OCI-LY7 (cell line): ENCODE measurements around the gene RFX3. TPM values are rescaled to one million over a fixed set of nuclear protein-coding genes. Genes with fewer than 3 reads are reported as not detected.

Experiments
- BruUV-seq: library from RNA; stranded (reverse); fragments of 400-500 nt; replicated peaks from 2 replicates; lab custom pipeline; 2021; lab: Mats Ljungman, UMichigan
- CTCF ChIA-PET: fragments of 300-600 bp; sonication (Branson Sonifier 250); formaldehyde crosslinking; loops from one replicate; lab custom pipeline; 2022; ENCODE audit warnings: antibody characterized with exemption; ENCODE audit not compliant: unreplicated experiment; lab: Charles Lee
- POLR2A ChIA-PET: fragments of 300-600 bp; sonication (Branson Sonifier 250); formaldehyde crosslinking; loops from one replicate; lab custom pipeline; 2022; ENCODE audit warnings: antibody characterized with exemption; lab: Charles Lee
- DNase-seq: peaks from one replicate; pipeline ENCODE4 v3.0.0-alpha.2; 2015; ENCODE audit warnings: low spot score
- H2AFZ ChIP-seq: fragments of 200-600 bp; sonication (generic), shearing (Covaris generic); 2 replicates; pipeline ENCODE4 v1.6.1; 2014; ENCODE audit warnings: mild to moderate bottlenecking, antibody characterized with exemption, low read length, moderate library complexity
- H3K27ac ChIP-seq: fragments of 200-600 bp; sonication (generic); 2 replicates; pipeline ENCODE4 v1.5.1; 2014; ENCODE audit warnings: mixed run types, low read depth, mild to moderate bottlenecking, moderate library complexity, low read length, inconsistent platforms; ENCODE audit not compliant: poor library complexity, severe bottlenecking
- H3K36me3 ChIP-seq: fragments of 200-600 bp; sonication (generic); 2 replicates; pipeline ENCODE4 v1.6.1; 2014; ENCODE audit warnings: mild to moderate bottlenecking, antibody characterized with exemption, low read length, moderate library complexity, mixed read lengths; ENCODE audit not compliant: insufficient read depth
- H3K4me1 ChIP-seq: fragments of 200-600 bp; sonication (generic); 2 replicates; pipeline ENCODE4 v1.5.1; 2014; ENCODE audit warnings: mild to moderate bottlenecking, low read length; ENCODE audit not compliant: insufficient read depth, poor library complexity, severe bottlenecking
- H3K4me2 ChIP-seq: fragments of 200-600 bp; sonication (generic); 2 replicates; pipeline ENCODE4 v1.6.1; 2014; ENCODE audit warnings: mild to moderate bottlenecking, low read length
- H3K4me3 ChIP-seq: fragments of 200-600 bp; sonication (generic); 2 replicates; pipeline ENCODE4 v1.5.1; 2014; ENCODE audit warnings: mild to moderate bottlenecking, low read depth, low read length; ENCODE audit not compliant: poor library complexity, severe bottlenecking
- H3K79me2 ChIP-seq: fragments of 200-600 bp; sonication (generic); 2 replicates; pipeline ENCODE4 v1.6.1; 2016; ENCODE audit warnings: low read depth, mild to moderate bottlenecking, low read length, moderate library complexity, mixed read lengths; ENCODE audit not compliant: insufficient read depth
- H3K9me2 ChIP-seq: fragments of 200-600 bp; sonication (generic); 2 replicates; pipeline ENCODE4 v1.6.1; 2016; ENCODE audit warnings: mild to moderate bottlenecking, low read length, mixed read lengths; ENCODE audit not compliant: insufficient read depth
- H3K9me3 ChIP-seq: fragments of 200-600 bp; sonication (generic); 2 replicates; pipeline ENCODE4 v1.6.1; 2014; ENCODE audit warnings: mild to moderate bottlenecking, mixed run types, low read length, mixed read lengths
- H4K20me1 ChIP-seq: fragments of 200-600 bp; sonication (generic); 2 replicates; pipeline ENCODE4 v1.6.1; 2014; ENCODE audit warnings: mild to moderate bottlenecking, antibody characterized with exemption, low read length, moderate library complexity, mixed read lengths; ENCODE audit not compliant: insufficient read depth
- CTCF ChIP-seq: fragments of 200-600 bp; sonication (generic); conservative IDR thresholded peaks from 2 replicates; pipeline ENCODE4 v1.5.1; 2014; ENCODE audit warnings: mild to moderate bottlenecking, antibody characterized with exemption, low read length, moderate library complexity, mixed read lengths
- EZH2phosphoT487 ChIP-seq: fragments of 200-600 bp; sonication (generic); IDR thresholded peaks from 2 replicates; pipeline ENCODE4 v1.6.1; 2018; ENCODE audit warnings: low read depth, borderline replicate concordance, mild to moderate bottlenecking, mixed run types, antibody characterized with exemption, low read length, moderate library complexity, mixed read lengths
- intact Hi-C: fragments of 100-400 bp; cut with micrococcal nuclease; formaldehyde crosslinking; loops from one replicate; pipeline ENCODE4 v1.10.0; 2022; ENCODE audit not compliant: unreplicated experiment
- total RNA-seq, 2 experiments: library from RNA; depleted of rRNA in 1 of 2; stranded (reverse); fragments of >200 nt in 1 of 2; shearing (Covaris generic) in 1 of 2; gene quantifications; 2 replicates each; pipeline ENCODE4 v1.2.3, GENCODE V29; 2014 to 2022

Gene RFX3
- total RNA-seq, 2 experiments from 2014 or later: 6.9 to 18.1 TPM

- Histone ChIP-seq H4K20me1 (no peaks in the 10 kb centered on the region), H3K4me1 (peaks cover 44% of the 10 kb centered on the region), H3K27ac (peak overlapping the region; percentile 78), H2AFZ (peak overlapping the region; percentile 53; the same call in 1 of the 2 replicates), H3K36me3 (peaks cover 49% of the 10 kb centered on the region), H3K9me2 (no peaks in the 10 kb centered on the region), H3K4me2 (peak overlapping the region; percentile 52; the same call in 1 of the 2 replicates), H3K9me3 (peaks cover 11% of the 10 kb centered on the region; the same call in 1 of the 2 replicates), H3K4me3 (no peak overlapping the region), H3K79me2 (0 out of 2 replicates have a peak, but pooled peaks cover 3% of the 10 kb centered on the region)
- ChIA-PET POLR2A (interaction anchor here (0.7 to 4.6 kb wide), 8 partner anchors 12 to 47 kb away, joined by 4 to 52 read pairs (median 4); partner anchors contain the start of gene RFX3), CTCF (no interaction called here)
- intact Hi-C loops: no loop called here
- TF ChIP-seq EZH2phosphoT487: no peak
- TF ChIP-seq CTCF: no peak
- DNase-seq: no peak
- no TSS peak for BruUV-seq
Observed at GRCh38 chr9:3480353-3480655, 45.5 kb downstream of the RFX3 start.

DNA sequence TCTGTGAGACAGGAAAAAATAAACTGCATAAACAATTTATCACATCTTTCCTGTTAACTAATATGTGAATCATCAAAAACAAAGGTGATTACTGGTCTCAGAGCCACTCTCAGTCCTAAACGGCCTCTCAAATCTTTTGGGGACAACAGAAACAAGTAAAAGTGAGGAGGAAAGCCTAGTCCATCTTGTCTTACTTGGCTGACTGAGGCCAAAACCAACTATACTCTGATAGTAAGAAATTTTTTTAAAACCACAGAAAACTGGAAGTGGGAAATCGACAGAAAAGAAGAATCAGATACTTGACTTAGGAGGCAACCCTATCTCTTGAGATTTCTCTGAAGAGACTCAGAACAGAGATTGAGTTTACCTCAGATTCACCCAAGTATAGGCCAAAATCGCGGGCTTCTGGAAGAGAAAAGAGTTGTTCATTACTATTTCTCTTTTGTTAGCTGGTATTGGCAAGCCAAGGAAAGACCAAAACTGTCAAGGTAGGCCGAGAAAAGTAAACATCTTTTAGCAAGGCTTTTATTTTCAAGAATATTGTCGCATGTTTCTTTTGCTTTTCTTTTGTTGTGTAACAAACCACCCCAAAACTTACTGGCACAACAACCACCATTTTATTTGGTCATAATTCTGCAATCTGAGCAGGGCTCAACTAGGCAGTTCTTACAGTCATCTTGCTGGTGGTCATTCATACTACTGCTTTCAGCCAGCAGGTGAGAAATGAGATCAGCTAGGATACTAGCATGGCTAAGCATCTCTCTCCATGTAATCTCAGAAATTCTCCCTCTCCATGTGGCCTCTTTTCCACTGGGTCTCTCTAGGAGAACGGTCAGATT, 46.1 kb downstream of the RFX3 start:
- peak; percentile 56 for DNase-seq
- intact Hi-C loops: loop anchor here (2.0 kb wide), 1 partner anchor 27 kb away; no protein-coding TSS in a partner anchor
- BruUV-seq: no TSS peak
- Histone ChIP-seq H3K4me3 (peak overlapping the region; percentile 17), H3K27ac (peak overlapping the region; percentile 78), H3K4me2 (peak overlapping the region; percentile 52), H3K9me3 (peaks cover 11% of the 10 kb centered on the region; the same call in 1 of the 2 replicates), H3K79me2 (0 out of 2 replicates have a peak, but pooled peaks cover 3% of the 10 kb centered on the region), H3K4me1 (peaks cover 50% of the 10 kb centered on the region), H4K20me1 (no peaks in the 10 kb centered on the region), H2AFZ (peak overlapping the region; percentile 53; the same call in 1 of the 2 replicates), H3K36me3 (peaks cover 48% of the 10 kb centered on the region), H3K9me2 (no peaks in the 10 kb centered on the region)
- ChIA-PET CTCF (no interaction called here), POLR2A (interaction anchor here (0.8 to 4.6 kb wide), 7 partner anchors 16 to 48 kb away, joined by 4 to 52 read pairs (median 5); partner anchors contain the start of gene RFX3)
- TF ChIP-seq EZH2phosphoT487 (no peak), CTCF (0 out of 2 replicates have a peak, but pooled peaks have one; percentile 17)
